ENCODE results near the gene JARID2. TPM values are rescaled to one million over a fixed set of nuclear protein-coding genes. Genes with fewer than 3 reads are reported as not detected.

The JARID2 gene
- total RNA-seq, 1 experiment from 2014 or later: 23.6 TPM

- Histone ChIP-seq H3K79me2 (ENCODE audit: insufficient read depth, low read length) (peaks cover 96% of the 10 kb centered on the region), H3K9ac (ENCODE audit: low read length) (no peak overlapping the region), H3K9me2 (ENCODE audit: insufficient read depth) (no peaks in the 10 kb centered on the region), H4K20me1 (ENCODE audit: insufficient read depth) (no peaks in the 10 kb centered on the region), H3K4me3 (replicated peaks in 1 of 2; ENCODE audit: low read depth in 1 of 2, low read length in 2 of 2) (no peak overlapping the region), H3K36me3 (ENCODE audit: control insufficient read depth in 1 of 2, insufficient read depth in 2 of 2, low read length in 2 of 2) (no peaks in the 10 kb centered on the region), H2AFZ (ENCODE audit: low read depth, low read length, poor library complexity, severe bottlenecking) (no peak overlapping the region), H3K4me1 (ENCODE audit: control insufficient read depth in 1 of 2, insufficient read depth in 2 of 2, low read length in 2 of 2) (peaks cover 0 to 14% of the 10 kb centered on the region in 2 experiments; a peak in 1 of 4 replicates), H3K27me3 (ENCODE audit: insufficient read depth, low read length) (no peaks in the 10 kb centered on the region), H3K4me2 (ENCODE audit: low read length) (no peak overlapping the region), H3K27ac (ENCODE audit: low read depth, low read length) (no peak overlapping the region), H3K9me3 (ENCODE audit: control insufficient read depth in 1 of 2, insufficient read depth in 1 of 2, low read depth in 1 of 2, low read length in 2 of 2) (no peaks in the 10 kb centered on the region)
- no peak for DNase-seq (ENCODE audit: low read depth, low spot score)
- CTCF ChIA-PET: no interaction called here
- ATAC-seq: no peak
- POLR2A ChIA-PET: no interaction called here
- no peak for TF ChIP-seq REST (IDR thresholded peaks at IDR 0.05; ENCODE audit: low read depth)
- TF ChIP-seq MAX (IDR thresholded peaks at IDR 0.05): no peak
- no peak for TF ChIP-seq CBX3 (IDR thresholded peaks at IDR 0.05; ENCODE audit: low read depth)
- no peak for TF ChIP-seq ZFX (IDR thresholded peaks at IDR 0.05)
- TF ChIP-seq SP1 (IDR thresholded peaks at IDR 0.05; ENCODE audit: low read depth): no peak
- no peak for TF ChIP-seq YY1 (IDR thresholded peaks at IDR 0.05; ENCODE audit: extremely low read depth, insufficient replicate concordance, low read depth, low read length)
- no peak for TF ChIP-seq CEBPB (IDR thresholded peaks at IDR 0.05; ENCODE audit: low read depth)
- TF ChIP-seq SRF (IDR thresholded peaks at IDR 0.05; ENCODE audit: low read depth): no peak
- TF ChIP-seq EZH2 (IDR thresholded peaks at IDR 0.05): no peak
- no peak for TF ChIP-seq RAD21 (IDR thresholded peaks at IDR 0.05; ENCODE audit: low read depth)
- no peak for TF ChIP-seq ZBTB33 (IDR thresholded peaks at IDR 0.05; ENCODE audit: extremely low read depth, insufficient replicate concordance, low read length)
- TF ChIP-seq POLR2A (IDR thresholded peaks at IDR 0.05; ENCODE audit: borderline replicate concordance, extremely low read depth, insufficient read depth, insufficient read length): no peak
- BruUV-seq (replicated peaks): no TSS peak
- intact Hi-C loops (cut with micrococcal nuclease): no loop called here
- RAD21 ChIA-PET (ENCODE audit: low non-redundant PET in 1 of 2, low total read pairs in 2 of 2, uncharacterized antibody in 2 of 2, unreplicated experiment in 2 of 2): no interaction called here
These were observed 21.4 kb downstream of the JARID2 start for GRCh38 chr6:15267221-15267620.
